ENCODE results near the gene IMPACT. TPM values are rescaled to one million over a fixed set of nuclear protein-coding genes. Genes with fewer than 3 reads are reported as not detected.

IMPACT gene
- total RNA-seq, 2 experiments from 2014 or later = 13.5 to 14.7 TPM

- peak; percentile 65 for ATAC-seq
- ChIA-PET POLR2A (interaction anchor here (0.6 to 0.9 kb wide), 2 partner anchors 11 to 113 kb away, joined by 3 read pairs; no protein-coding TSS in a partner anchor), CTCF (interaction anchor here (0.6 to 8.6 kb wide), 59 partner anchors 8 to 350 kb away, joined by 3 to 192 read pairs (median 4); partner anchors contain the start of genes CABYR, HRH4, IMPACT and OSBPL1A)
- no peak for DNase-seq
- TF ChIP-seq, protein P1, sequence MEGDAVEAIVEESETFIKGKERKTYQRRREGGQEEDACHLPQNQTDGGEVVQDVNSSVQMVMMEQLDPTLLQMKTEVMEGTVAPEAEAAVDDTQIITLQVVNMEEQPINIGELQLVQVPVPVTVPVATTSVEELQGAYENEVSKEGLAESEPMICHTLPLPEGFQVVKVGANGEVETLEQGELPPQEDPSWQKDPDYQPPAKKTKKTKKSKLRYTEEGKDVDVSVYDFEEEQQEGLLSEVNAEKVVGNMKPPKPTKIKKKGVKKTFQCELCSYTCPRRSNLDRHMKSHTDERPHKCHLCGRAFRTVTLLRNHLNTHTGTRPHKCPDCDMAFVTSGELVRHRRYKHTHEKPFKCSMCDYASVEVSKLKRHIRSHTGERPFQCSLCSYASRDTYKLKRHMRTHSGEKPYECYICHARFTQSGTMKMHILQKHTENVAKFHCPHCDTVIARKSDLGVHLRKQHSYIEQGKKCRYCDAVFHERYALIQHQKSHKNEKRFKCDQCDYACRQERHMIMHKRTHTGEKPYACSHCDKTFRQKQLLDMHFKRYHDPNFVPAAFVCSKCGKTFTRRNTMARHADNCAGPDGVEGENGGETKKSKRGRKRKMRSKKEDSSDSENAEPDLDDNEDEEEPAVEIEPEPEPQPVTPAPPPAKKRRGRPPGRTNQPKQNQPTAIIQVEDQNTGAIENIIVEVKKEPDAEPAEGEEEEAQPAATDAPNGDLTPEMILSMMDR (IDR thresholded peaks at IDR 0.05) = peak; percentile 81
- H3K9me3 Mint-ChIP-seq = no peaks in the 10 kb centered on the region
- peaks cover 14% of the 10 kb centered on the region for H3K4me1 Mint-ChIP-seq (ENCODE audit: low read depth)
- peaks cover 13% of the 10 kb centered on the region for H3K27me3 Mint-ChIP-seq
- H3K36me3 Mint-ChIP-seq (ENCODE audit: low read depth) = no peaks in the 10 kb centered on the region
- no peak overlapping the region for H3K4me3 Mint-ChIP-seq
- H3K27ac Mint-ChIP-seq = no peak overlapping the region
- intact Hi-C loops (cut with micrococcal nuclease) = loop anchor here (2.0 to 10.0 kb wide), 3 partner anchors 130 to 314 kb away; no protein-coding TSS in a partner anchor
Measured at GRCh38 chr18:24488824-24489493, 62.5 kb downstream of the IMPACT start.

DNA sequence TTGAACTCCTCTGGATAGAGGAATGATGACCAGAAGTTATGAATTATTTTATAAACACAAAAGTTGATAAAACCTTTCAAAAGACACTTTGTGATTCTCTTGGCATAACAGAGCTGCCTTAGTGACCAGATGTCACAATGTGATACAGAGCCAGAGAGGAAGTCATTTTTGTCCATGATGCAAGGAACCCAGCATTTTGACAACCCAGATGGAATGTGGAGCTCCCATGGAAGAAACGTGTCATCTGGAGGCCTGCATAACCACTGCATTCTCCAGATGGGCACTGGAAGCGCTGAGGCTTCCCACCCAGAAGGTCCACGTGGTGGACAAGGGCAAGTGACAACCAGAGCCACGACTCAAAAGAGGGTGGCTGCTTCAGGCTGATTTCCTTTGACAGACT lies 64.1 kb downstream of the IMPACT start:
- H3K4me3 Mint-ChIP-seq = no peak overlapping the region
- peaks cover 14% of the 10 kb centered on the region for H3K4me1 Mint-ChIP-seq (ENCODE audit: low read depth)
- no peak for ATAC-seq
- ChIA-PET POLR2A (no interaction called here), CTCF (interaction anchor here (0.7 to 8.6 kb wide), 5 partner anchors 24 to 129 kb away, joined by 3 to 192 read pairs (median 9); partner anchors contain the start of gene HRH4)
- TF ChIP-seq, protein P1 (IDR thresholded peaks at IDR 0.05) = no peak
- peaks cover 16% of the 10 kb centered on the region for H3K27me3 Mint-ChIP-seq
- no peak for DNase-seq
- intact Hi-C loops (cut with micrococcal nuclease) = no loop called here
- no peak overlapping the region for H3K27ac Mint-ChIP-seq
- H3K36me3 Mint-ChIP-seq (ENCODE audit: low read depth) = no peaks in the 10 kb centered on the region
- H3K9me3 Mint-ChIP-seq = no peaks in the 10 kb centered on the region

DNA sequence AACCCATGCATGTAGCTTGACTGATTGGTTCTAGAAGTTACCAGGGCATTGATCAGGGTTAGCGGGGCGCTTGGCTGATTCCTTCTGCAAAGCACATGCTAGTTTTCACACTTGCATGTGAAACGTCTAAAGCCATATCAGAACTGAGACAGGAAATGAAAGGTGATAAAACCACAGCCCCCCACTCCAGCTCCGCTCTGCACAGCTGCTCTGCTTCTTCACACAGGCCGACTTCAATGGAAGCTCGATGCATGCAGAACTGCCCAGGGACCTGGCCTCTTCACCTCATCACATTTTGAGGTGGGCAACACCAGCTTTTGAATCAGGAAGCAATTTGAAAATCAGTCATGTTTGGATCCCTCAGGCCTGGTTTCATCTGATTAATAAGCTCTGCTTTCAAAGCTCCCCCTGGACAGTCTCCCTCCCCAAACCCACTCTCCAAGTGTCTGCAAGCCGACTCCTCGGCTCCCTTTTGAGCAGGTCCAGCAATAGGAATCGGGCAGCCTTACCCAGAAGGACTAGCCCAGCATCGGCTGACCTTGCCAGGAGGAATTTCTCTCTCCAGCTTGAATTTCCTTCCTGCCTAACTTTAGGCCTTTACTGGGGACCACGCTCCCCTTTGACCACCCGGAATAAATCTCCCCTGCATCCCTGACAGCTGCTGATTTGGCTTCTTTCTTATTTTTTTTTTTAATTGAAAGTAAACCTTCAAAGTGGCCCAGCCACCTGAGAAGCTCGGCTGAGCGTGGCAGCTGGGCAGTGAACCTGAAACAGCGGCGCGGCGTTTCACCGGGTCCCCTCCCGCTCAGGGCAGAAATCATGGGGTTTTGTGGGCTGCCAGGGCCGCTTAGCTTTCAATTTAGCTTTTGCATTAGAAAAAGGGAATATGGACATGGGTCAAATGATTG lies 65.7 kb downstream of the IMPACT start:
- no peak overlapping the region for H3K4me3 Mint-ChIP-seq
- H3K4me1 Mint-ChIP-seq (ENCODE audit: low read depth) = peaks cover 14% of the 10 kb centered on the region
- intact Hi-C loops (cut with micrococcal nuclease) = no loop called here

DNA sequence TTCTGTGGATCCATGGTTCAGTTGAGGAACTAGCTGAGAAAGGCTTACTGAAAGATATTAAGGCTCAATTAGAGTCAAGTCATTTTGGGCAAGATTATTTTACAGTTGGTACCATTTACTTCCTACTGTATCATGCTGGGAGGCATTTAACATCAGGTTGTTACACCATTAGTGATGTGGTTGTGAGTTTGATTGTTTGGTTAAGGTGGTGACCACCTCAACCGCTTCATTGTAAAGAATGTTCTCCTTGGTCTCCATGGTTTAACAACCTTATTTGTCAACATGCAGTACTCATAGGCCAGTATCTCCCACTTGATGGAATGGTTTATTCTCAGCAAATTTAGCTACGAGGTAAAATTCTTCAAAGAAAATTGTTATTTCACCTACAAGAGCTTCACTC lies 68.1 kb downstream of the IMPACT start:
- TF ChIP-seq, protein P1 (IDR thresholded peaks at IDR 0.05) = no peak
- intact Hi-C loops (cut with micrococcal nuclease) = no loop called here
- H3K36me3 Mint-ChIP-seq (ENCODE audit: low read depth) = no peaks in the 10 kb centered on the region
- ChIA-PET POLR2A (no interaction called here), CTCF (interaction anchor here (1.3 to 8.6 kb wide), 2 partner anchors 20 to 133 kb away, joined by 3 to 192 read pairs; no protein-coding TSS in a partner anchor)
- H3K9me3 Mint-ChIP-seq = no peaks in the 10 kb centered on the region
- H3K27me3 Mint-ChIP-seq = peaks cover 8% of the 10 kb centered on the region
- DNase-seq (no peak), ATAC-seq (no peak)
- peaks cover 11% of the 10 kb centered on the region for H3K4me1 Mint-ChIP-seq (ENCODE audit: low read depth)
- no peak overlapping the region for H3K4me3 Mint-ChIP-seq
- H3K27ac Mint-ChIP-seq = no peak overlapping the region

More for the DNA sequence above, 65.7 kb downstream of the IMPACT start:
- H3K9me3 Mint-ChIP-seq = no peaks in the 10 kb centered on the region
- ChIA-PET POLR2A (interaction anchor here (1.0 kb wide), 1 partner anchor 247 kb away, joined by 3 read pairs; no protein-coding TSS in a partner anchor), CTCF (interaction anchor here (1.0 to 8.6 kb wide), 5 partner anchors 22 to 316 kb away, joined by 3 to 192 read pairs (median 10); no protein-coding TSS in a partner anchor)
- H3K27me3 Mint-ChIP-seq = peaks cover 12% of the 10 kb centered on the region
- H3K36me3 Mint-ChIP-seq (ENCODE audit: low read depth) = no peaks in the 10 kb centered on the region
- TF ChIP-seq, protein P1 (IDR thresholded peaks at IDR 0.05) = no peak
- DNase-seq (peak; percentile 55), ATAC-seq (peak; percentile 71)
- no peak overlapping the region for H3K27ac Mint-ChIP-seq

Data from activated CD8-positive, alpha-beta T cell treated with anti-CD3 and anti-CD28 coated beads for 36 hours (primary cell).